ENCODE data around the gene MARCO.

The MARCO gene

DNA sequence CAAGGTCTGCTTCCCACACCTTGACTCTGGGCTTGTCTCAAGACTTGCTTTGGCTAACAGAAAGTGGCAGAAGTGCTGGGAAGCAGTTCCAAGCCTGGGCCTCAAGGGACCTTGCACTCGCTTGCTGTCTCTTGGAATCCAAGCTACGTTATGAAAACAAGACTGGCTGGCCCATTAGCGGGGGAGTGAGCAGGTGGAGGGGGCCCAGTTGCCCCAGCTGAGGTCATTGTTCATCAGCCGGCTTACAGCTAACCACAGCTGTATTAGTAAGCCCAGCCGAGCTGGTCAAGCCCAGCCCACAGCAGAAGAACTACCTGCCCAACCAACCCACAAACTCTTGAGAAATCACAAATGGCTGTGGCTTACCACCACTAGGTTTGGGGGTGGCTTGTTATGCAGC, 63.1 kb downstream of the MARCO start:
- no peaks in the 10 kb centered on the region for H3K4me1 Mint-ChIP-seq
- H3K36me3 Mint-ChIP-seq (ENCODE audit: low read depth) = no peaks in the 10 kb centered on the region
- no peak overlapping the region for H3K4me3 Mint-ChIP-seq
- no peak overlapping the region for H3K27ac Mint-ChIP-seq
- H3K27me3 Mint-ChIP-seq (ENCODE audit: low read depth, poor library complexity) = peaks cover 47% of the 10 kb centered on the region
- TF ChIP-seq, protein P1, sequence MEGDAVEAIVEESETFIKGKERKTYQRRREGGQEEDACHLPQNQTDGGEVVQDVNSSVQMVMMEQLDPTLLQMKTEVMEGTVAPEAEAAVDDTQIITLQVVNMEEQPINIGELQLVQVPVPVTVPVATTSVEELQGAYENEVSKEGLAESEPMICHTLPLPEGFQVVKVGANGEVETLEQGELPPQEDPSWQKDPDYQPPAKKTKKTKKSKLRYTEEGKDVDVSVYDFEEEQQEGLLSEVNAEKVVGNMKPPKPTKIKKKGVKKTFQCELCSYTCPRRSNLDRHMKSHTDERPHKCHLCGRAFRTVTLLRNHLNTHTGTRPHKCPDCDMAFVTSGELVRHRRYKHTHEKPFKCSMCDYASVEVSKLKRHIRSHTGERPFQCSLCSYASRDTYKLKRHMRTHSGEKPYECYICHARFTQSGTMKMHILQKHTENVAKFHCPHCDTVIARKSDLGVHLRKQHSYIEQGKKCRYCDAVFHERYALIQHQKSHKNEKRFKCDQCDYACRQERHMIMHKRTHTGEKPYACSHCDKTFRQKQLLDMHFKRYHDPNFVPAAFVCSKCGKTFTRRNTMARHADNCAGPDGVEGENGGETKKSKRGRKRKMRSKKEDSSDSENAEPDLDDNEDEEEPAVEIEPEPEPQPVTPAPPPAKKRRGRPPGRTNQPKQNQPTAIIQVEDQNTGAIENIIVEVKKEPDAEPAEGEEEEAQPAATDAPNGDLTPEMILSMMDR (IDR thresholded peaks at IDR 0.05) = no peak
- DNase-seq = no peak
- H3K9me3 Mint-ChIP-seq = peaks cover 29% of the 10 kb centered on the region

DNA sequence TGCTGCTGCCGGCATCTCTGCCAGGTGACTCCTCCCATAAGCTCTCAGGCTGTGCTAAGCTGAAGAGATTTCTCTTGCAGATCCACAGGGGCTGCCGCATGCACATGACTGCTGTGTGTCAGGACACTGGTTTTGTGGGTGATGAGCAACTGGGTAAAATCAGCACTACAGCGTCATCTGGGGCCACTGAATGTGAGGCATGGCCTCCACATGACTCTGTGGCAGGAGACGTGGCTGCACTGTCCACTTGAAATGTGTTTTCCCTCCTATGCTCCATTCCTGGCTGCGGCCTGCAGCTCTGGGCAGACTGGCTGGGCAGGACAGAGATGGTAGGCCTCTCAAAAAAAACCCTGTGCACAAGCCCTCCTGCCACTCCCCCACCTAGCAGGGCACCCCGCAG, 63.6 kb downstream of the MARCO start:
- H3K9me3 Mint-ChIP-seq = peaks cover 29% of the 10 kb centered on the region
- H3K4me3 Mint-ChIP-seq = no peak overlapping the region
- peaks cover 52% of the 10 kb centered on the region for H3K27me3 Mint-ChIP-seq (ENCODE audit: low read depth, poor library complexity)

GRCh38 chr2:119006441-119006840, 64.4 kb downstream of the MARCO start:
- H3K4me1 Mint-ChIP-seq = no peaks in the 10 kb centered on the region
- H3K27me3 Mint-ChIP-seq (ENCODE audit: low read depth, poor library complexity) = peaks cover 60% of the 10 kb centered on the region
- peaks cover 29% of the 10 kb centered on the region for H3K9me3 Mint-ChIP-seq
- H3K36me3 Mint-ChIP-seq (ENCODE audit: low read depth) = no peaks in the 10 kb centered on the region
- no peak overlapping the region for H3K27ac Mint-ChIP-seq
- no peak for DNase-seq
- TF ChIP-seq, protein P1 (IDR thresholded peaks at IDR 0.05) = no peak
- no peak overlapping the region for H3K4me3 Mint-ChIP-seq

More for the DNA sequence above, 63.6 kb downstream of the MARCO start:
- TF ChIP-seq, protein P1 (IDR thresholded peaks at IDR 0.05) = no peak
- no peak for DNase-seq
- H3K27ac Mint-ChIP-seq = no peak overlapping the region
- H3K36me3 Mint-ChIP-seq (ENCODE audit: low read depth) = no peaks in the 10 kb centered on the region
- H3K4me1 Mint-ChIP-seq = no peaks in the 10 kb centered on the region

DNA sequence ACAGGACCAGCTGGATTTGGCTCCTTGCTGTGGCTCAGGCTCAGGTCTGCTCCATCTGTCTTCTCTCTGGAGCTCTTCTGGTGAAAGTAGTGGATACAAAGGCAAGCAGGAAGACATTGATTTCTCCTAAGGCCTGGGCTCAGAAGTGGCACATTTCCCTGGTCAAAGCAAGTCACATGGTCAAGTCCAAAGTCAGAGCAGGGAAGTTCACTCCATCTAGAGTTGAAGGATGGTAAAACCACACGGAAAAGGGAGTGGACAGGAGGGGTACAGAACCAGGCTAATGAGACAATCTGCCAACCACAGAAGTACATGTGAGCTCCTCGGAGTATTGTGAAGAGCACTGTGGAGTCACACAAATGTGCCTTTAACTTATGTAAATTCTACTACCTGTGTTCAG, 66.1 kb downstream of the MARCO start:
- Mint-ChIP-seq H3K27ac (no peak overlapping the region), H3K27me3 (ENCODE audit: low read depth, poor library complexity) (peaks cover 64% of the 10 kb centered on the region), H3K9me3 (peaks cover 12% of the 10 kb centered on the region), H3K36me3 (ENCODE audit: low read depth) (no peaks in the 10 kb centered on the region), H3K4me3 (no peak overlapping the region), H3K4me1 (no peaks in the 10 kb centered on the region)
- TF ChIP-seq, protein P1 (IDR thresholded peaks at IDR 0.05) = no peak
- no peak for DNase-seq

DNA sequence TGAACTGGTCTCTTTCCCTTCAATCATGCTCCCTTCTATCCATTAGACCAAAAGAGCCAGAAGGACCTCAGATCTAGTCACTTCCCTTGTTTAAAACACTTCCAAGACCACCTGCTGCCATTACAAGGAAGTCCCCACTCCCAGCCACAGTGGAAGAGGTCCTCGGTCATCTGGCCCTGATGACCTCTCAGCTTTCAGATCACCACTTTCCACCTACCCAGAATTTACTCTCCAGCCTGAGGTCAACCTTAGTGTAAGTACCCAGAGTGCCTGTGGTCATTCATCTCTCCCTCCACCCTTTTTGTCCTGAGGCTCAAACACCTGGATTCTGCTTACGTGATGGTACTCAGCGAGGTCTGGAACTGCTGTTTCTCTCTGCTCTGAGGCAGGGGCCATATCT, 67.1 kb downstream of the MARCO start:
- no peaks in the 10 kb centered on the region for H3K4me1 Mint-ChIP-seq
- peaks cover 71% of the 10 kb centered on the region for H3K27me3 Mint-ChIP-seq (ENCODE audit: low read depth, poor library complexity)
- no peak overlapping the region for H3K27ac Mint-ChIP-seq
- TF ChIP-seq, protein P1 (IDR thresholded peaks at IDR 0.05) = no peak
- H3K4me3 Mint-ChIP-seq = no peak overlapping the region
- peaks cover 4% of the 10 kb centered on the region for H3K9me3 Mint-ChIP-seq
- DNase-seq = no peak
- no peaks in the 10 kb centered on the region for H3K36me3 Mint-ChIP-seq (ENCODE audit: low read depth)

DNA sequence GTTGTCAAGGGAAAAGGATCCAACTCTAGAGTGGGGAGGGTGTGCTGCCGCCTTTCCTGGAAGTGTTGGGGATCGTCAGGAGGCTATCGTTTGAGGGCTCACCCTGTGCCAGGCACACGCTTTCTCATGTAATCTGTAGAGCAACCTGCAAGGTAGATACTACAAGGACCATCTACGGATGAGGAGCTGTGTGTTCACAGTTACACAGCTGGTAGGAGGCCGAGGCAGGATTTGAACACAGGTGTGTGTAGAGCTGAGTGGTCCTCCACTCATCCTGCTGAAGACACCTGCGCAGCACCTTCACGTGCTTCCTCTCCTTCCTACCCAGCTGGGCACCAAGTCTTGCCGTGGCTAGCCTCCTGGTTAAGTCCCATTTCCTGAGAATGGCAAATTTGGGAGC, 68.3 kb downstream of the MARCO start:
- Mint-ChIP-seq H3K9me3 (no peaks in the 10 kb centered on the region), H3K4me1 (no peaks in the 10 kb centered on the region), H3K4me3 (no peak overlapping the region), H3K27ac (no peak overlapping the region), H3K36me3 (ENCODE audit: low read depth) (no peaks in the 10 kb centered on the region), H3K27me3 (ENCODE audit: low read depth, poor library complexity) (peaks cover 77% of the 10 kb centered on the region)
- DNase-seq = no peak
- TF ChIP-seq, protein P1 (IDR thresholded peaks at IDR 0.05) = no peak
